SK-N-MC (cell line): ENCODE measurements around the gene ZNF362.

Experiments used
- DNase-seq: peaks from one replicate; pipeline ENCODE4 v3.0.0-alpha.2; 2011; ENCODE audit warnings: low read depth, low spot score
- H3K27ac ChIP-seq: fragments of 200-600 bp; sonication (generic); 2 replicates; pipeline ENCODE4 v1.5.1; 2016; ENCODE audit warnings: mixed run types
- H3K36me3 ChIP-seq: fragments of 200-600 bp; sonication (generic); 2 replicates; pipeline ENCODE4 v1.6.1; 2017; ENCODE audit warnings: antibody characterized with exemption, low read length, mixed read lengths; ENCODE audit not compliant: insufficient read depth
- H3K4me3 ChIP-seq: fragments of 200-600 bp; sonication (generic); 2 replicates; pipeline ENCODE4 v1.5.1; 2016
- H3K9ac ChIP-seq: fragments of 200-600 bp; sonication (generic); 2 replicates; pipeline ENCODE4 v1.8.0; 2017; ENCODE audit warnings: mixed run types, mixed read lengths; ENCODE audit not compliant: insufficient read length
- H3K9me3 ChIP-seq: fragments of 200-600 bp; sonication (generic); 2 replicates; pipeline ENCODE4 v1.6.1; 2017; ENCODE audit warnings: low read depth, mild to moderate bottlenecking, antibody characterized with exemption, low read length, moderate library complexity, mixed read lengths
- EZH2 ChIP-seq: fragments of 200-600 bp; sonication (generic); IDR thresholded peaks from one replicate; pipeline ENCODE4 v1.6.1; 2017; ENCODE audit warnings: antibody characterized with exemption
- FOXP2 ChIP-seq: optimal IDR thresholded peaks from 2 replicates; pipeline ENCODE3; 2011; ENCODE audit warnings: mild to moderate bottlenecking, moderate library complexity; ENCODE audit not compliant: insufficient read depth; ENCODE audit errors: extremely low read length, control extremely low read depth
- POLR2AphosphoS5 ChIP-seq: IDR thresholded peaks from 2 replicates; pipeline ENCODE4 v1.6.1; 2012; ENCODE audit warnings: mild to moderate bottlenecking, low read depth, low read length, borderline replicate concordance

Gene ZNF362

DNA sequence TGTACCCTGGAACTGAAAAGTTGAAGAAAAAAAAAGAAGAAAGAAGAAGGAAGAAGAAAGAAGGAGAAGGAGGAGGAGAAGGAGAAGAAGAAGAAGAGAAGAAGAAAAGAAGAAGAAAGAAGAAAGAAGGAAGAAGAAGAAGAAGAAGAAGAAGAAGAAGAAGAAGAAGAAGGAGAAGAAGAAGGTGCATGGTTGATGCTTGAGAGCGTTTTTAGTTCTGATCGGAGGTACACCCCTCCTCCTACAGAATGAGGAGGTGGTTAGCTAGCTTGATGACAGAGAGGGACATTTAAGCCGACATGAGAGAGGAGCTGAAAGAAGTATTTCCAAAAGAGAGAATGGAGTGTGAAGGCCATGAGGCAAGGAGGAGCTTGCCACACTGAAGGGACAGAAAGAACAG lies 5.6 kb upstream of the ZNF362 start:
- Histone ChIP-seq H3K36me3 (no peaks in the 10 kb centered on the region), H3K27ac (no peak overlapping the region), H3K4me3 (no peak overlapping the region), H3K9ac (no peak overlapping the region), H3K9me3 (no peaks in the 10 kb centered on the region)
- DNase-seq, result no peak
- TF ChIP-seq FOXP2 (no peak), POLR2AphosphoS5 (no peak), EZH2 (no peak)

DNA sequence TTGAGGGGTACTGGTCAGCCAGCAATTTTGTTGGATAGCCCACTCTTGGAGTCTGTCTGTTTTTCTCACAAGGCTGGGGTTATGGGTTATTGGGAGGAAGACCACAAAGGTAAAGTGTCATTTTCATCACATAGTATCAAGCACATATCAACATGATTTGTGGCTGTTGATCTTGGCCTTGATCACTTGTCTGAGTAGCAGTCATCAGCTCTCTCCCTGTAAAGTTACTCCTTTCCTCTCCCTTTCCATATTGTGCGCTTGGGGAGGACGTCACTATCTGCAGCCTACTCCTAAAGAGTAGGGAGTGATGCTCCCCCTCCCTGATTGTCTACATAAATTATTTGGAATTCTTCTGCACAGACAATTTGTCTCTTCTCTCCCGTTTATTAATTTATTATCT lies 1.8 kb upstream of the ZNF362 start:
- H3K27ac ChIP-seq, result no peak overlapping the region
- TF ChIP-seq POLR2AphosphoS5 (no peak), FOXP2 (no peak), EZH2 (no peak)
- no peaks in the 10 kb centered on the region for H3K9me3 ChIP-seq
- no peak overlapping the region for H3K9ac ChIP-seq
- no peak overlapping the region for H3K4me3 ChIP-seq
- H3K36me3 ChIP-seq, result no peaks in the 10 kb centered on the region
- DNase-seq, result no peak

DNA sequence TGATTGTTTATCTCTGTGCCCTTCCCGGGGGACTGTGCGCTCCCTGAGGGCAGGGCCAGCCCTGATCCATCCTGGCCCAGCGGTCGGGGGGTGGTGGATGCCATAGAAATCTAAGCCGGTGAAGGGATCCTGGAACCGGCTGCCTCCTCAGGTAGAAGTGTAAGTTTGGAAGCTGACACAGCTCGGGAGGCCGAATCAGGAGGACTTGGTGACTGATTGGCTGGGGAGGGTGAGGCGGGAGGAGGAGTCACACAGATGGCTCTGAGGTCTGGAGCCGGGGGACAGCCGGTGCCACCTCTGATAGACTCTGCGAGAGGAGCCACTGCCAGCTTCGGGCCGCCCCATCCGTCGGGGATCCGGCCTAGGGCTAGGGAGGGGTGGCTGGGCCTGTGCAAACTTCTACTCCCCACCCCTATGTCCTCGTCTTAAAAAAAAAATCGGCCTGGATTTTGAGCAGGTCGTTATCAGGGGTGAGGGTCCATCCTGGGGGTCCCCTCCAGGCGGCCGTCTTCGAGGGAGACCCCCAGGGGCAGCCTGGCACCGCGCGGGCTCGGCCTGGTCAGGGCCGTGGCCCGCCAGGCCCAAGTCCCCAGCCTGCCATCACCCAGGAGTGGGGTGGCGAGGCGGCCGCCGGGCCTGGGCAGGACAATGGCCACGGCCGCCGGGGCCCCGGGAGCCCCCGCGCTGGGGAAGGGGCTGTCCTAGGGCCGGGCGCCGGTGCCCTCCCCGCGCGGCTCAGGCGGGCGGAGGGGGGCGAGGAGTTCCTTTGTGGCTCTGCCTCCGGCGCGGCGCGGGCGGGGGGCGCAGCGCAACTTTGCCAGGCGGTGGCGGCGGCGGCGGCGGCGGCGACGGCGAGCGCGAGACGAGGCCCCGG lies 708 bp upstream of the ZNF362 start:
- no peaks in the 10 kb centered on the region for H3K36me3 ChIP-seq
- no peak for DNase-seq
- TF ChIP-seq FOXP2 (no peak), POLR2AphosphoS5 (no peak), EZH2 (no peak)
- no peaks in the 10 kb centered on the region for H3K9me3 ChIP-seq
- peak overlapping the region; percentile 69 for H3K9ac ChIP-seq
- H3K4me3 ChIP-seq, result peak overlapping the region; percentile 65
- H3K27ac ChIP-seq, result no peak overlapping the region

DNA sequence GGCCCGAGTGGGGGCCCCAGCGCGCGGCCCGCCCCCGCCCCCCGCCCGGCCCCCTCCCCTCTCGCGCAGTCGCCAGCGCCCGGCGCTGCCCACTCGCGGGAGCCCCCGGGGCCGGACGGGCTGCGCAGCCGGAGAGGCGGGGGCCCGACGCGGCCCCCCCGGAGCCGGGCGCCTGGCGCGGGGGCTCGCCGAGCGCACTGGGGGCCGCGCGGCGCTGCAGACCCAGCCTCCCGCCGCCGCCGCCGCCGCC lies 146 bp upstream of the ZNF362 start:
- H3K27ac ChIP-seq, result no peak overlapping the region
- no peak for DNase-seq
- no peaks in the 10 kb centered on the region for H3K36me3 ChIP-seq
- no peak overlapping the region for H3K4me3 ChIP-seq
- no peak overlapping the region for H3K9ac ChIP-seq
- no peak for TF ChIP-seq POLR2AphosphoS5
- TF ChIP-seq FOXP2, result no peak
- no peak for TF ChIP-seq EZH2
- no peaks in the 10 kb centered on the region for H3K9me3 ChIP-seq

DNA sequence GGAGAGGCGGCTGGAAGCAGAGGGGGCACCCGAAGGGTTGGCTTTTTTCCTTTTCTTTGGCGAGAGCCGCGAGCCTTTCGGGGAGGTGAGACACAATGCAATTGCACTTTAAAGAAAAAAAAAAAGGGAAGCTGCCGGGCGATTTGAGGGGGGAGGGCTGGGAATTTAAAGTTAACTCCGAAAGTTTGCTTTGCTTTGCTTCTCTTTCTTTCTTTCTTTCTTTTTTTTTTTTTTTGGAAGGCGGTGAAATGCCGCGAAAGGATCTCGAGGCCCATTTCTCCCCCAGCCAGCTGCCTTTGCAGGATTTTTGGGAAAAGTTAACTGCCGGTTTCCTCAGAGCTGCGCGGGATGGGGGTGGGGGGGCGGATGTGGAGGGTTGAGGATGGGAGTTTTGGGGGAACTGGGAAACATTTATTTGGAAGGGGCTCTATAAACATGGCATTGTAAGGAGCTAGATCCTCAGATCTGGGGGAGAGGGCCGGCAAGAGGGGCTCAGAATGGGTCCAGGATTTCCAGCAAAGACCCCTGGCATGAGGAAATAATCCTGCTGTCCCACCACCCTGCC lies 997 bp downstream of the ZNF362 start:
- H3K4me3 ChIP-seq, result peak overlapping the region; percentile 95
- no peak for DNase-seq
- peak overlapping the region; percentile 87 for H3K27ac ChIP-seq
- peak overlapping the region; percentile 94 for H3K9ac ChIP-seq
- H3K36me3 ChIP-seq, result no peaks in the 10 kb centered on the region
- H3K9me3 ChIP-seq, result no peaks in the 10 kb centered on the region
- TF ChIP-seq FOXP2 (no peak), EZH2 (no peak), POLR2AphosphoS5 (no peak)

DNA sequence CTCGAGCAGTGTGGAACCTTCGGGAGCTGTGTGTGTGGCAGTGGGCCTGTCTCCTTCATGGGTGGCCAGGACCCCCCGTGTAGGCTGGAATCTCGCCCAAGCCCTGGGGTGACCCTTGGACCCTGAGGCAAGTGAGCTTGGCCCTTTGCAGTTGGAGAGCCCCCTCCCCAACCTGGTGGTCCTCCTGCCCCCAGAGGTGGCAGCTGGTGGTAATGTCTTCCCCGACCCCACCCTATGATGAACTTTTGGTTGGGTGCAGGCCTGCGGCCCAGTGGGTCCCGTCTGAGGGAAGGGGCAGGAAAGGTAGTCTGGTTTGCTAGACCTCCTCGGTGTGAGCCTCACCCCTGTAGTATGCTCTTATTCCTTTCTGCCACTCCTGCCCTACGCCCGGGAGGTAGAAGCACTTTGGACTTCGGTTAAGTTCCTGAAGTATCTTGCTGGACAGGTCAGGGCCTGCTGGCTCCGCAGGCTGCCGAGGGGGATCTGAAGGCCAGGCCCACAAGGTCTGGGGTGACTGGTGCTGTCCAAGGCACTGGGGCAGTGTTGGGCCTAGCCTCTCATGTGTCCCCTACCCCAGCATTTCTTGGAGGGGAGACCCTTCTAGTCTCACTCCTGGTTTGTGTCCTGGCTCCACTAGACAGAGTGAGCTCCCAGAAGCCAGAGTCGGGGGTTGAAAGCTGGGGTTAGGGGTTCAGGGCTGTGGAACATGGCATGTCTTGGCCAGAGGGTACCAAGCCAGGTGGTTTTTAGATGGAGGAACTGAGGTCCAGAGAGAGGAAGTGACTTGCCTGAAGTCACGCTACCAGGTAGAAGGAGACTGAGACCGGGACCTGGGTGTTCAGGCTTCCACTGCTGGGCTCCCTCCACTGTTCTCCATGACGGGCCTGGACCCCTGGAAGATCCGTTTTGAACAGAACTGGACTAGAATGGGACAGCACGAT lies 1.8 kb downstream of the ZNF362 start:
- no peak overlapping the region for H3K27ac ChIP-seq
- no peak for DNase-seq
- no peaks in the 10 kb centered on the region for H3K36me3 ChIP-seq
- H3K9me3 ChIP-seq, result no peaks in the 10 kb centered on the region
- peak overlapping the region; percentile 95 for H3K4me3 ChIP-seq
- TF ChIP-seq POLR2AphosphoS5 (no peak), FOXP2 (no peak), EZH2 (no peak)
- H3K9ac ChIP-seq, result peak overlapping the region; percentile 94

DNA sequence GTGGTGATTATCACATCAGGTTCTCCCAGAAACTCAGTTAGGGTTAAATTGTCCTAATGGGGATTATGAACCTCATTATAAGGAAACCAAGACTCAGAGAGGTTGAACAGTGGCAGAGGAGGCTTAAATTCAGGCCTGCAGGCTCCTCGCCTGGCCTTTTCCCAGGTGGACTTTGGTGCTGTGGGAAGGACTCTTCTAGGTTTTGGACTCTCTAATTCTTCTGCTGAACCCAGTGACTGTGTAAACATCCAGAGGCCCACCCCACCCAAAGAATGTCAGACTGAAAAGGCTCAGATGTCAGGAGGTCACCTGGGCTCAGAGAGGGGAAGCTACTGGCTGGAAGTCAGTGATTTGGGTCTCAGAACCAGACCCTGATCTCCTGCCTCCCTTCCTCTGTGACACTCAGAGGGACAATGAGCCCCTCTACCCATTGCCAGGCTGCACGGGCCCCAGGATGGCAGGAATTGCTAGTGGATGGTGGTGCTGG lies 2.5 kb downstream of the ZNF362 start:
- no peak overlapping the region for H3K27ac ChIP-seq
- no peak overlapping the region for H3K4me3 ChIP-seq
- no peak for DNase-seq
- TF ChIP-seq FOXP2 (no peak), POLR2AphosphoS5 (no peak), EZH2 (no peak)
- H3K9me3 ChIP-seq, result no peaks in the 10 kb centered on the region
- H3K36me3 ChIP-seq, result no peaks in the 10 kb centered on the region
- no peak overlapping the region for H3K9ac ChIP-seq

DNA sequence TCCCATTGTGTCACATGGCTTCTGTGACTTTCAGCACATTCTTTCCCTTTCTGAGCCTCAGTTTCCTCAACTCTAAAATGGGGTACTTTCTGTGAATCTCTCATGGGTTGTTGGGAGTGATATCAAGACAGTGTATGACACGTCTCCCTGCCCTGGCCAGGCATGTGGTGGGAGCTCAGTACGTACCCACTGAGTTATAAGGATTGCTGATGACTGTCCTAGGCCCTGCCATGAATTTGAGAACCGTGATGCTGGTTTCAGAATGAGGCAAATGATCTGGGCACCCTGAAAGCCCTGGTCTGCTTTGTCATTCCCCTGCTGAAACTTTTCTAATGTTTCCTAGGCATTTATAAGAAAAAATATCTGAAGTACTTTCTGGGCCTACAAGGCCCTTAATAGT lies 3.6 kb downstream of the ZNF362 start:
- DNase-seq, result no peak
- no peak overlapping the region for H3K4me3 ChIP-seq
- TF ChIP-seq FOXP2 (no peak), POLR2AphosphoS5 (no peak), EZH2 (no peak)
- no peaks in the 10 kb centered on the region for H3K9me3 ChIP-seq
- H3K27ac ChIP-seq, result no peak overlapping the region
- no peak overlapping the region for H3K9ac ChIP-seq
- H3K36me3 ChIP-seq, result no peaks in the 10 kb centered on the region
